SHP77 treated with DMSO at 0.1 percent for 48 hours (cell line): ENCODE results near the gene KMT2B.
"Not testable (repeated sequence)": the region's sequence is repeated elsewhere in the genome, so short reads cannot be mapped to it uniquely, and the experiment has no call there.

Experiments
- DNase-seq: peaks from one replicate; lab custom pipeline; 2025; lab: John Stamatoyannopoulos, UW

Gene KMT2B, protein sequence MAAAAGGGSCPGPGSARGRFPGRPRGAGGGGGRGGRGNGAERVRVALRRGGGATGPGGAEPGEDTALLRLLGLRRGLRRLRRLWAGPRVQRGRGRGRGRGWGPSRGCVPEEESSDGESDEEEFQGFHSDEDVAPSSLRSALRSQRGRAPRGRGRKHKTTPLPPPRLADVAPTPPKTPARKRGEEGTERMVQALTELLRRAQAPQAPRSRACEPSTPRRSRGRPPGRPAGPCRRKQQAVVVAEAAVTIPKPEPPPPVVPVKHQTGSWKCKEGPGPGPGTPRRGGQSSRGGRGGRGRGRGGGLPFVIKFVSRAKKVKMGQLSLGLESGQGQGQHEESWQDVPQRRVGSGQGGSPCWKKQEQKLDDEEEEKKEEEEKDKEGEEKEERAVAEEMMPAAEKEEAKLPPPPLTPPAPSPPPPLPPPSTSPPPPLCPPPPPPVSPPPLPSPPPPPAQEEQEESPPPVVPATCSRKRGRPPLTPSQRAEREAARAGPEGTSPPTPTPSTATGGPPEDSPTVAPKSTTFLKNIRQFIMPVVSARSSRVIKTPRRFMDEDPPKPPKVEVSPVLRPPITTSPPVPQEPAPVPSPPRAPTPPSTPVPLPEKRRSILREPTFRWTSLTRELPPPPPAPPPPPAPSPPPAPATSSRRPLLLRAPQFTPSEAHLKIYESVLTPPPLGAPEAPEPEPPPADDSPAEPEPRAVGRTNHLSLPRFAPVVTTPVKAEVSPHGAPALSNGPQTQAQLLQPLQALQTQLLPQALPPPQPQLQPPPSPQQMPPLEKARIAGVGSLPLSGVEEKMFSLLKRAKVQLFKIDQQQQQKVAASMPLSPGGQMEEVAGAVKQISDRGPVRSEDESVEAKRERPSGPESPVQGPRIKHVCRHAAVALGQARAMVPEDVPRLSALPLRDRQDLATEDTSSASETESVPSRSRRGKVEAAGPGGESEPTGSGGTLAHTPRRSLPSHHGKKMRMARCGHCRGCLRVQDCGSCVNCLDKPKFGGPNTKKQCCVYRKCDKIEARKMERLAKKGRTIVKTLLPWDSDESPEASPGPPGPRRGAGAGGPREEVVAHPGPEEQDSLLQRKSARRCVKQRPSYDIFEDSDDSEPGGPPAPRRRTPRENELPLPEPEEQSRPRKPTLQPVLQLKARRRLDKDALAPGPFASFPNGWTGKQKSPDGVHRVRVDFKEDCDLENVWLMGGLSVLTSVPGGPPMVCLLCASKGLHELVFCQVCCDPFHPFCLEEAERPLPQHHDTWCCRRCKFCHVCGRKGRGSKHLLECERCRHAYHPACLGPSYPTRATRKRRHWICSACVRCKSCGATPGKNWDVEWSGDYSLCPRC (N-terminal part only)

DNA sequence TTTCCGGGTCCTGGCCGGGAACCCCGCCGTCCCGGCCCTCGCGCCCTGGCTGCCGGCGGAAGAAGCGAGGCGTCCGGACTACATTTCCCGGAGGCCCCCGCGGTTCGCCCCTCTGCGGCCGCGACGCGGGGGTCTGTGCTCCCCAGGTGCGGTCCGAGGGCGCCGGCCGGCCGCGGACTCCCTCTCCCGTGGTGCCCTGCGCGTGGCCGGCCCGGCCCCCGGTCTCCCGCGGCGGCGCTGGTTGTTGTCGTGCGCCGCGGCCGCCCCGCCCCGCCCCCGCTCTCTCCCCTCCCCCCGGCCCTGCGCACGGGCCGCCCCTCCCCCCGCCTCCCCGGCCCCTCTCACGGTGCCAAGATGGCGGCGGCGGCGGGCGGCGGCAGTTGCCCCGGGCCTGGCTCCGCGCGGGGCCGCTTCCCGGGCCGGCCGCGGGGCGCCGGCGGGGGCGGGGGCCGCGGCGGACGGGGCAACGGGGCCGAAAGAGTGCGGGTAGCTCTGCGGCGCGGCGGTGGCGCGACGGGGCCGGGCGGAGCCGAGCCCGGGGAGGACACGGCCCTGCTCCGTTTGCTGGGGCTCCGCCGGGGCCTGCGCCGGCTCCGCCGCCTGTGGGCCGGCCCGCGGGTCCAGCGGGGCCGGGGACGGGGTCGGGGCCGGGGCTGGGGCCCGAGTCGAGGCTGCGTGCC lies at the start of gene KMT2B:
TSS of gene KMT2B (plus strand) at position 339 of the 680 bp plus-strand sequence. CDS start at position 355, 16 bp downstream.
- DNase-seq, result no peak

DNA sequence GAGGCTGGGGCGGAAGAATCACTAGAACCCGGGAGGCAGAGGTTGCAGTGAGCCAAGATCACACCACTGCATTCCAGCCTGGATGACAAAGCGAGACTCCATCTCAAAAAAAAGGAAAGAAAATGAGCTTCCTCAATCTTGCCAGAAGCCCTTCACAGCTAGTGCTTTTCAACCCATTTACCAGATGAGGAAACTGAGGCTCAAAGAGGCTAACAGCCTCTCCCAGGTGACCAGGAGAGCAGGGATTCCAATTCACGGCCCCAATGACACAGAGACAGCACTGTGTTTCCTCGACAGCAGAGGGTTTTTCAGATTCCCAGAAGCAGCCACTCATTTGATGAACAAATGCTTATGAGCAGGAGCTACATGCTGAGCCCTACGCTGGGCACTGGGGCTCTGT lies 48.2 kb upstream of the KMT2B start:
- no peak for DNase-seq

DNA sequence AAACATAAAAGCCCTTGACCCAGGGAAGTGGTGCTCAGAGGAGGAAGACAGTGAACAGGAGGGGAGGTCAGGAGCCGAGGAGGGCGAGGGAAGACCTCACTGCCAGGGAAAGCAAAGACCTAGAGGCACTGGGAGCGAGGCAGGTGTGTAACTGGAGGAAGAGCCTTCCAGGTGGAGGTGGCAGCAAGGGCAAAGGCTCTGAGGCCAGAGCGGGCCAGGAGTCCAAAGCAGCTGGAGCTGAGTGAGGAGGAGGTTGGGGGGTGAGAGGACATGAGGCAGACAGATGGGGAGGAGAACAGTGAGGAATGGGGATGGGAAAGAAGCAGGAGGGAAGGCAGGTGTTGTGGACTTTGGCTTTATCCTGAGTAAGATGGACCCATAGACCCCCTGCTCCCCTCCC lies 47.8 kb upstream of the KMT2B start:
- DNase-seq, result no peak

DNA sequence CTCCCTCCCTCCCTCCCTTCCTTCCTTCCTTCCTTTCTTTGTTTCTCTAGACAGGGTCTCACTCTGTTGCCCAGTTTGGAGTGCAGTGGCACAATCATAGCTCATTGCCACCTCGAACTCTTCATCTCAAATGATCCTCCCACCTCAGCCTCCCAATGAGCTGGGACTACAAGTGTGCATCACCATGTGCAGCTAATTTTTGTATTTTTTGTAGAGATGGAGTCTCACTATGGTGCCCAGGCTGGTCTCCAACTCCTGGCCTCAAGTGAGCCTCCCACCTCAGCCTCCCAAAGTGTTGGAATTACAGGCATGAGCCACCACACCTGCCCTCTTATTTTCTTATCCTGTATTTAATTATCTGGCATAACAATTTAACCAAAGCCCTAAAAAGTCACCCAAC lies 47.1 kb upstream of the KMT2B start:
- no peak for DNase-seq

DNA sequence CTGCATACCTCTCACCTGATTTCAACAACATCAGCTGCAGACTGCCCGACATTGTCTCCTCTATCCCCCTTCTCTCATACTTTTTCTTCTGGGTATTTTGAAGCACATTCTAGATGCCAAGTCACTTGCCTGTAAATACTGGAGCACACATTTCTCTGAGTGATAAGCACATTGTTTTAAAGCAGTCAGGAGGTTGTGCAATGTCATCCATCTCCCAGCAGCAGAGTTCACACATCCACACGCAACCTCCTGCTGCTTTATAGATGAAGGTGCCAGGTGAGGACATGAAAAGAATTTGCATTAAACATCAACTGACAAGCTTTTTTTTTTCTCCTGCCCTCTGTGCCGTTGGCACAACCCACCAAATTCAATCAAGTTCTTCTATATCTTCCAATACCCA lies 46.0 kb upstream of the KMT2B start:
- no peak for DNase-seq

DNA sequence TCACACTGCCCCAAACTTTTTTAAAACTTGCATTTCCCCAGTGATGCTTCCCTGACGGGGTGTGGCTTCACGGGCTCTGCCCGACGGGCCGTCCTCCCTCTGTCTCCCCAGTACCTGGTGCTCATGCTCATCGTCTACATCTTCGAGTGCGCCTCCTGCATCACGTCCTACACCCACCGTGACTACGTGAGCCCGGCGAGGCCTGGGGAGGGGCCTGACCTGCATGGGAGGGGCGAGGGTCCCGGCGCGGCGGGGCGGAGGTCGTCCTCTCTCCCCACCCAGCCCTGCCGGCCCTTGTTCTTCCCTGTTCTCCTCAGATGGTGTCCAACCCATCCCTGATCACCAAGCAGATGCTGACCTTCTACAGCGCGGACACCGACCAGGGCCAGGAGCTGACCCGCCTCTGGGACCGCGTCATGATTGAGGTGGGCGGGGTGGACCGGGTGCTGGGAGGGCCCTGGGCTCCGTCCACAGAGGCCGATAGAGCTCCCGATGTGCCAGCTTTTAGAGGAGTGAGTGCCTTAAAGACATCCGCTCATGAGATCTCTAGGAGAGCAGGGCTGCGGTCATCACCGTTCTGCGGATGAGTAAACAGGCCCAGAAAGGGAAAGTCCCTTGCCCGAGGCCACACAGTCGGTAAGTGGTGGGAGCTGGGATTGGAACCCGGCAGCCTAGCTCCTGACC lies 44.5 kb upstream of the KMT2B start:
- DNase-seq, result no peak

DNA sequence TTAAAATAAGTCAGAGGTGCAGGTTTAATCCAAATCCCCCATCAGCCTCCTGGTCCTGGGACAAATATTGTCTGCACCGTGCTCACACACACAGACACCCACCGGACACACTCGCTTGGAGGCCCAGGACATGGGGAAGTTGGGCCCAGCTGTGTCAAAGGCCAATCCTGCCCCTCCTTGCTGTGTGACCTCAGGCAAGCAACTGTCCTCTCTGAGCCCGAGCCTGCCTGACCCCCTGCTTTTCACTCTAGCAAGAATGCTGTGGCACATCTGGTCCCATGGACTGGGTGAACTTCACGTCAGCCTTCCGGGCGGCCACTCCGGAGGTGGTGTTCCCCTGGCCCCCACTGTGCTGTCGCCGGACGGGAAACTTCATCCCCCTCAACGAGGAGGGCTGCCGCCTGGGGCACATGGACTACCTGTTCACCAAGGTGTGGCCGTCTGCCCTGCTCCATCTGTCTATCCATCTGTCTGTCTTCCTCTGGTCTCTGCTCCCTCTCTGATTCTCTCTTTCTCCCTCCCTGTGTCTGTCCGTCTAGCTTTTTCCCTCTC lies 42.1 kb upstream of the KMT2B start:
- no peak for DNase-seq

DNA sequence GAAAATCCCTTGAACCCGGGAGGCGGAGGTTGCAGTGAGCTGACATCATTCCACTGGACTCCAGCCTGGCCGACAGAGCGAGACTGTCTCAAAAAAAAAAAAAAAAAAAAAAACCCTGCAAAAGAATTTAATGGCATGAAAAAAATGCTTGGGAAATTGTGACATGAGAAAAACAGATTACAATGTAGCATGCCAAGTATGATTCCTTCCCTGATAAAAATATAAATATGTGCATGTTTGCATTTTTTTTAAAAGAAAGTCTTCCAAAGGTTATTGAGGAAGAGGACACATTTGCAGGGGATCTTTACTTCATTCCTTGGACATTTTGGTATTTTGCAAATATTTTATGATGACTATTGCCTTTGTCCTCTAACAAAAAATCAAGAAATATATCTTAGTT lies 28.0 kb upstream of the KMT2B start:
- DNase-seq, result no peak

DNA sequence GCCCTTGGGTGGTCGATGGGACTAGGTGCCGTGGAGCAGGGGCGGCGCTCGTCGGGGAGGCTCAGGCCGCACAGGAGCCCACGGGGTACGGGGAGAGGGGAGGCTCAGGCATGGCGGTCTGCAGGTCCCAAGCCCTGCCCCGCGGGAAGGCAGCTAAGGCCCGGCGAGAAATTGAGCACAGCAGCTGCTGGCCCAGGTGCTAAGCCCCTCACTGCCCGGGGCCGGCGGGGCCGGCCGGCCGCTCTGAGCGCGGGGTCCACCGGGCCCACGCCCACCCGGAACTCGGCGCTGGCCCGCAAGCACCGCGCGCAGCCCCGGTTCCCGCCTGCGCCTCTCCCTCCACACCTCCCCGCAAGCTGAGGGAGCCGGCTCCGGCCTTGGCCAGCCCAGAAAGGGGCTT lies 26.7 kb upstream of the KMT2B start:
- DNase-seq, result not testable (repeated sequence)

DNA sequence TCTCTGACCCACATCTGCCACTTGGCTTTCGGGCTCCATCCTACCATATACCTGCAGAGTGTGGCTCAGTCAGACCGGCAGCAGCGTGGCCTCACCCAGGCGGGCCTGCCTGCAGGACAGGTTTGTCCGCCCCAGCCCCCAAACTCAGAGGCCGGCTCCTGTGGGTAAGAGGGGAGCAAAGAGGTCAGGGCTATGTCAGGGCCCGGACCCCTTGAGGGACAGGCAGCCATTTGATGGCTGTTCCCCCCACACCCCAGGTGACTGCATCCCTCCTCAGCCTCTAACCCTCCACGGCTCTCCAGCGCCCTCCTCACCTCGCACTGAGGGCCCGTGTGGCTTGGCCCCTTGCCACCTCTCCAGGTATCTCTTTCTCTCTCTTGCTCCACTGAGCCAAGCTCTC lies 25.8 kb upstream of the KMT2B start:
- DNase-seq, result no peak

DNA sequence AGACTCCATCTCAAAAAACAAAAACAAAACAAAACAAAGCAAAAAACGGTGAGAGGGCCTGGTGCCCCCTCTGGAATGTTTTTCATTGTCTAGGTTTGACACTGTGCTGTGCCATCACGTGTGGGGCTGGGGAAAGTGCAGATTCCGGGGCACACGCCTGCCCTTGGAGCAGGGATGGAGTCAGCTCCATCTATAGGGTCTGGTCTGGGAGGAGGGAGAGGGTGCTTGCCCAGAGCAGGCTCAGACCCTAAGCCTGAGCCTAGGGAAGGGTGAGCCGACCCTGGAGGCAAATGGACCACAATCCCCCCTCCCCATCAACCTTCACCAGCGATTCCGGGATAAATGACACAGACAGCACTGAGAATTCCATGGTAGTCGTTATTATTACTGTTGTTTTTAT lies 24.4 kb upstream of the KMT2B start:
- no peak for DNase-seq

DNA sequence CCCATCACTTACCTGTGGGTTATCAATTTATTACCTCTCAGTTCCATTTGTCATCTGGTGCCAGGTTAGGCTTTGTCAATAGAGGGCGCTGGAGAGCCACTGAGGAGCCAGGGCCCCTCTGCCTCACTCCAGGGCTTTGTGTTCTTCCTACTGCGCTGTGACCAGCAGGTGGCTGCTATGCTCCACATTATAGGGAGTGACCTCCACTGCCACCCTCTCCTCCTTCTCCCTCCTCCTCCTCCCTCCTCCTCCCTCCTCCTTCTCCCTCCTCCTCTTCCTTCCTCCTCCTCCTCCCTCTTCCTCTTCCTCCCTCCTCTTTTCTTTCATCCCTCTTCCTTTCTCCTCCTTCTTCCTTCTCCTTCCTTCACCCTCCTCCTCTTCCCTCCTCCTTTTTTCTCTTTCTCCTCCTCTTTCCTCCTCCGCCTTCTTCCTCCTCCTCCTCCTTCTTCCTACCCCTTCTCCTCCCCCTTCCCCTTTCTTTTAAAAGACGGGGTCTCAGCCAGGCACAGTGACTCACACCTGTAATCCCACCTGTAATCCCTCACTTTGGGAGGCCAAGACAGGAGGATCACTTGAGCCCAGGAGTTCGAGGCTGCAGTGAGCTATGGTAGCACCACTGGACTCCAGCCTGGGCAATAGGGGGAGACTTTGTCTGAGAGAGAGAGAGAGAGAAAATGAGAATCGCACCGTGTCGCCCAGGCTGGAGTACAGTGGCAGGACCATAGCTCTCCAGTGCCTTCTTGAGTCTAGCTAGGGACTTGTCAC lies 23.8 kb upstream of the KMT2B start:
- no peak for DNase-seq

DNA sequence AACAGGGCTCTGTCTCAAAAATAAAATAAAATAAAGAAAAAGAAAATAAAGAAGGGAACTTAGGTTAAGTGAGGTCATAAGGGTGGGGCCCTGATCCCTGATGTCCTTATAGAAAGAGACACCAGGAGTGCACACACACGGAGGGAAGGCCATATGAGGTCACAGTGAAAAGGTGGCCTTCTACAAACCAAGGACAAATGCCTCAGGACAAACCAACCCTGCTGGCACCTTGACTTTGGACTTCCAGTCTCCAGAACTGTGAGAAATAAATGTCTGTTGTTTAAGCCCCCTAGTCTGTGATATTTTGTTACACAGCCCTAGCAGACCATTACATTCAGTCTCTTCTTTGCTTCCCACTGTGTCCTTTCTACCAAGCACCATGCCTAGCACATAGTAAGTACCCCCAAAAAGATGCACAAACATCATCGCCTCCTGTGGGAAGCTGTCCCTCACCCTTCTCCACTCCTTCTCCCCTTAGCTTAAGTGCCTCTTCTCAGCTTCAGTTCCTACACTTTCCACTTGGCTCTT lies 21.8 kb upstream of the KMT2B start:
- DNase-seq, result no peak

DNA sequence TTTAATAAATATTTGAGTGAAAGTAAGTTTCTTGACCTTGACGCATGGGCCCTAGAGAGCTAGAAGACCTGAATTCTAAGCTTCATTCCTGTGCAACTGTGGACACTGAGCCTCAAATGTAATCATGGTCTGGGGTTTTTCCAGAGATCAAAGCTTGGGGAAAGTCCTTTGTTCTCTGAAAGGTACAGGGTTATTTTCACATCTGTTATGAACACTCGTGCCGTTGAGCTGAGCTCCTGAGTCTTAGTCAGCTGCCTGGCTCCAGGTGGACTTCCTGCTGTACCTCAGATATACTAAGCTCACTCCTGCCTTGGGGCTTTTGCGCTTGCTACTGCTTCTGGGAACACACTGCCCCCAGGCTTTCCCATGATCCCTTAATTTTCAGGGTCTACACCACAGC lies 21.0 kb upstream of the KMT2B start:
- DNase-seq, result no peak

DNA sequence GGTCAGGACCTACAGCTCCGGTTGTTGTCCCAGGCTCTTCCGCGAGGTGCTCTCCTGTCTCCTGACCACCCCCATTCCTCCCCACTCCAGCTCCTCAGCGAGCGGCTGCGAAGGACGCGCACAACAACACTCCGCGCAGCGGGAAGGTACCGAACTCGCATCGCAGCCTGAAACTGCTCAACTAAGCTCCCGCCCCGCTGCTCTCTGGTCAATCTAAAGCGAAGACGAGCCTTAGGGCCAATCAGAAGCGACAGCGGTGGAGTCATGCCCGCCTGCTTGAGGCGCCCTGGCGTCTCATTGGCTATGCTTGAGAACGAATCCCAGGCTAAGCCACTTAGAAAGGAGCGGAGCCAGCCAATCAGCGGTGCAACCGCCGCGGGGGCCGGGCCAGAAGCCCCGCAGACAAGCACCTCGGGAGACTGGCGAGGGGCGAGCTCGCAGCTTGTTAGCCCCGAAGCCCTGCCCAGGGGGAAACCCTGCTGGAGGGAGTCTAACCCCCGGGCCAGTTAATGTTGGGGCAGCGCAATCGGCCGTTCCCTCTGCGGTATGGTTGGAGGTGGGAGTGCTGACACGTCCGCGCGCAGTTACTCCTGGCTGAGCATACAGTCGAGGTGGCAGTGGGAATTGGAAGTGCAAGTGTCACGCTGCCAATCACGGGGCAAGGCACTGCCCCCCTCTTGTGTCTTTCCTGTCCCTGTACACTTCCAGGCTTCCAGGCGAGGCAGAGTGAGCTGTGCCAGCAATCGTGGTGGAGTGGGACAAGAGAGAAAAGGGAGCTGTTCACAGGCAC lies 15.4 kb upstream of the KMT2B start:
- DNase-seq, result peak; percentile 97

DNA sequence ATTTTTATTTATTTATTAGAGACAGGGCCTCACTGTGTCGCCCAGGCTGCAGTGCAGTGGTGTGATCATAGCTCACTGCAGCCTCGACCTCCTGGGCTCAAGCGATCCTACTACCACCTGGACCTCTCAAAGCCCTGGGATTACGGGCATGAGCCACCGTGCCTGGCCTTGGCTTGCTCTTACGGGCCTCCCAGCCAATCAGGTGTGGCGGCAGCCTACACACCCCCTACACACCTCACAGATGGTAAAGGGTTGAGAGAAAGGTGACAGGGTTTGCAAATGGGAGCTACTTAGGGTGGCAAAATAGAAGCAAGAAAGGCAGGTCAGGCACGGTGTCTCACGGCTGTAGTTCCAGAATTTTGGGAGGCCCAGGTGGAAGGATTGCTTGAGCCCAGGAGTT lies 14.5 kb upstream of the KMT2B start:
- DNase-seq, result no peak

DNA sequence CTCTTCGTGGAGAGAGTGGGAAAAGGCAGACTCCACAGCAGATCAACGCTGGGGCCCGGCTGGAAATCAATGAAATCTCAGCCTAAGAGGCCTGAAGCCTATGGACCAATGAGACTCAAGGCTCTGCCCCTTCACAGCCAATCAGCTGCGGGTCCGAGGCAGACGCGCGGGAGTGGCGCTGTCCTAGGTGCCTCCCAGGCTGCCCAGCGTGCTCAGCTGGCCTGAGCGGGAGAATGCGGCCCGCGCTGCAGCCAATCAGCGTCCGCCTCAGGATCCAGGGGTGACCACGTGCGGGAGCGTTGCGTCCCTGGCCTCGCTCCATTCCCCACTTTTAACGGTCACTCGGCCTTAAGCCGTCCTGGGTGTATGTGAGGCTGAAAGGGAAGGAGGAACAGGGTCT lies 13.6 kb upstream of the KMT2B start, which contains the start of gene ZBTB32:
TSS of gene ZBTB32 (plus strand) at position 341 of the 400 bp plus-strand sequence. CDS start 10,069 bp downstream, outside the sequence.
- DNase-seq, result no peak

DNA sequence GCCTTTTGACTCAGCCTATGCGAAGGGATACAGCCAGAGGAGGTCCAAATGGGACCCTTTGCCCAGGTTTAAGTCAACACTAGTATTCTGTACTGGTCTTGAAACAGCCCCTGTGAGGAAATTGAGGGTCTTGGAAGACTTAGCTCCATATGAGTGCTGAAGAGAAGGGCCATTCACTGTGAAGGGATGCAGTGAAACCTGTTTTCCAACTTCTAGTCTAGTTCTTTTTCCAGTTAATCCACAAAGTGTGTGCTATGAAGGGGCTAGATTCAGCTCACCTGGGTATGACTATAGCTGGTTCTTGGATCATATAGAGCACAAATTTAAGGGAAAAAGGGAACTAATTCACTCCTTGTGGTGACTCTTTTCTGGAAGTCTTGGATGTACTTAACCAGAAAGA lies 9.4 kb upstream of the KMT2B start:
- no peak for DNase-seq
